ENCODE results near the gene FTCD.
"Not testable (repeated sequence)": the region's sequence is repeated elsewhere in the genome, so short reads cannot be mapped to it uniquely, and the experiment has no call there.

FTCD gene

DNA sequence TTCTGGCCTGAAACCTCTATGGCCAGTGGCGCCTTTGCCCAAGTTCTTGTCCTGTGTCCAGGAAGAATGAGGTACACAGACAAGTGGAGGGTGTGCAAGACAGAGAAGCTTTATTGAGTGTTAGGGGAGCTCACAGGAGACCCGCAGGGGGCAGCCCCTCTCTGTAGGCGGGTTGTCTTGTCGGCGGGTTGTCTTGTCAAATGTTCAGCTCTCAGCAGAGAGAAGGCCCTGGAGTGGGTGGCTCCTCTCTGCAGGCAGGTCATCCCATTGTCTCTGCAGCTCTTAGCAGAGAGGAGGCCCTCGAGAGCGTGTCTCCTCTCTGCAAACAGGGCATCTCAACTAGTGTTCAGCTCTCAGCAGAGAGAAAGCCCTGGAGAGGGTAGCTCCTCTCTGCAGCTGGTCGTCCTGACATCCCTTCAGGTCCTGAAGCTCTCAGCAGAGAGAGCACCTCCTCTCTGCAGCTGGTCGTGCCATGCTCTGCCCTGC, 46.5 kb downstream of the FTCD start:
- TF ChIP-seq POLR2A (IDR thresholded peaks at IDR 0.05; ENCODE audit: low read length) (no peak), GATA1 (IDR thresholded peaks at IDR 0.05; ENCODE audit: low read depth, low read length) (no peak)
- no peak for DNase-seq

DNA sequence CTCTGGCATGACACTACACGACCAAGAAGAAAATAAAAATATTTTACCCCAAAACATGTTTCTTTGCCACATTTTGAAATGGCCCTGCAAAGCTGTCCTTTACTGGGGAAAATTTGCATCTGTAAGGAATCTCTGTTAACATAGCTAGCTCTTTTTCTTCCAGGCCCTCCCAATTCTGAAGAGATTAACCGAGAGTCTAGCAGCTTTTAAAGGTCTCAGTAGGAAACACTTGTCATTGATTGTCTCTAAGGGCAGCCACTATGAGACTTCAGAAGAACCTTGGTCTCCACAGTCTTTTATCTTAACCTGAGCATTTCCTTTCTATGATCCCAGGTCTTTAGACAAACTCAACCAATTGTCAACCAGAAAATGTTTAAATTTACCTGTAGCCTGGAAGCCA, 48.0 kb downstream of the FTCD start:
- not testable (repeated sequence) for DNase-seq

GRCh38 chr21:46104104-46104503, 51.3 kb downstream of the FTCD start:
- no peak for DNase-seq
- TF ChIP-seq GATA1 (IDR thresholded peaks at IDR 0.05; ENCODE audit: low read depth, low read length): no peak
- no peak for TF ChIP-seq POLR2A (IDR thresholded peaks at IDR 0.05; ENCODE audit: low read length)

GRCh38 chr21:46100906-46101305, 54.5 kb downstream of the FTCD start:
- TF ChIP-seq GATA1 (IDR thresholded peaks at IDR 0.05; ENCODE audit: low read depth, low read length): no peak
- no peak for TF ChIP-seq POLR2A (IDR thresholded peaks at IDR 0.05; ENCODE audit: low read length)

DNA sequence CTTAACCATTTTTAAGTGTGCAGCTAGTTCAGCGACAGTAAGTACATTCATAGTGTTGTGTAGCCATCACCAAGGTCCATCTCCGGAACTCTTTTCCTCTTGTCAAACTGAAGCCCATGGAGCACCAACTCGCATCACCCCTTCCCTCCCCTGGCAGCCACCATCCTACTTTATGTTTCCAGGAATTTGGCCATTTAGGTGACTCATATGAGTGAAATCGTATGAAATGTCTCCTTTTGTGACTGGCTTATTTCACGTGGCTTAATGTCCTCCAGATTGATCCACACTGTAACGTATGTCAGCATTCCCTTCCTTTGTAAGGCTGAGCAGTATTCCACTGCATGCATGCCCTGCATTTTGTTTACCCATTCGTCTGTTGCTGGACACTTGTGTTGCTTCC, 55.0 kb downstream of the FTCD start:
- TF ChIP-seq POLR2A (IDR thresholded peaks at IDR 0.05; ENCODE audit: low read length) (no peak), GATA1 (IDR thresholded peaks at IDR 0.05; ENCODE audit: low read depth, low read length) (no peak)
- DNase-seq: no peak

More at GRCh38 chr21:46100906-46101305, 54.5 kb downstream of the FTCD start:
- no peak for DNase-seq

- DNase-seq: no peak
- no peak for TF ChIP-seq POLR2A (IDR thresholded peaks at IDR 0.05; ENCODE audit: low read length)
- no peak for TF ChIP-seq GATA1 (IDR thresholded peaks at IDR 0.05; ENCODE audit: low read depth, low read length)
Observed at GRCh38 chr21:46100020-46100419, 55.4 kb downstream of the FTCD start.

DNA sequence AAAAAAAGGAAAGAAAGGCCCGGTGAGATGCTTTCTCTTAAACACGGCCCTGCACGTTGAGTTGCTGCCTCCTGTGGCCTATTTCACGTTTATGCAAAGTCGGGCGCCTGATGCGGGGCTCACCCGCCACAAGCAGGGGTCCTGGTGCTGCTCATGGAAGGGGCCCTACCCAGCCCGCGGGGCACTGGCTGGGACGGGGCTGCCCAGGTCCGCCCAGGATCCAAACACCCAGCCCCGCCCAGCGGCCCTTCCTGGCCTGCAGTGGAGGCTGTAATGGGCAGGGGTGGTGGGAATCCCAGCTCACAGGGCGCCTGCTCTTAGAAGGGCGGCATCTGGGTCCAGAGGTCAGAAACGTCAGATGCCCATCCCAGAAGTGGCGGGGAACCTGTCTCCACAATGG, 55.9 kb downstream of the FTCD start:
- TF ChIP-seq POLR2A (IDR thresholded peaks at IDR 0.05; ENCODE audit: low read length): no peak
- no peak for TF ChIP-seq GATA1 (IDR thresholded peaks at IDR 0.05; ENCODE audit: low read depth, low read length)
- no peak for DNase-seq

- TF ChIP-seq GATA1 (IDR thresholded peaks at IDR 0.05; ENCODE audit: low read depth, low read length) (no peak), POLR2A (IDR thresholded peaks at IDR 0.05; ENCODE audit: low read length) (no peak)
- no peak for DNase-seq
Observed at GRCh38 chr21:46098303-46099141, 56.9 kb downstream of the FTCD start.

- DNase-seq: peak in 1 of 2 experiments; percentile 11
- TF ChIP-seq GATA1 (IDR thresholded peaks at IDR 0.05; ENCODE audit: low read depth, low read length): no peak
- TF ChIP-seq POLR2A (IDR thresholded peaks at IDR 0.05; ENCODE audit: low read length): no peak
Observed at GRCh38 chr21:46097336-46098293, 57.8 kb downstream of the FTCD start, which contains the start of gene COL6A2. TSS of gene COL6A2 (plus strand) at chr21:46098112.

DNA sequence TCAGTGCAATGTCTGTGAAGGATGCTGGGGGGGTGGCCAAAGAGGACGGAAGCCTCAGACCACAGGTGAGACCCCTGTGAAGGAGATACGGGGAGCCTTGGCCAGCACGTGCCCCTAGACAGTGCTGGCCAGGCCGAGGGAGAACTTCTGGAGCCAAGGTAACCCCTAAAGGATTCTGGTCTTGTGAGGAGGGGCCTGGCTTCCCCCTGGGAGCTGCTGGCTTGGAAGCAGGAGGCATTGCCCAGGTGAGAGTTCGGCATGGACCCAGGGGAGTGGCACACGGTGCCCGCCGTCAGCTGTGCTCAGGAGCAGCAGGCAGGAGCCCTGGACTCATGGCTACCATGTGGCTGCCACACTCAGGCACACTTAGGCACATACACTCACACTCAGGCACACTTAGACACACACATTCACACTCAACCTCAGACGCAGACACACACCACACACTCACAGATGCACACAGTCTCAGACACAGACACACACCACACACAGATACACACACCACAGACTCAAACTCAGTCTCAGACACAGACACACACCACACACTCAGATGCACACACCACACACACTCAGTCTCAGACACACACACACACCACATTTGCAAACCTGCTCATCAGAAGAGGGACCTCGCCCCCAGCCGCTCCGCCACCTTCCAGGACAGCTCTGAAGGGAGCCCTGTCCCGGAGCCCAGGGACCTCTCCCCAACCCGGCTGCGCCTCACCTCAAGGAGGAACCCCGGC, 58.6 kb downstream of the FTCD start:
- no peak for DNase-seq
- TF ChIP-seq POLR2A (IDR thresholded peaks at IDR 0.05; ENCODE audit: low read length) (no peak), GATA1 (IDR thresholded peaks at IDR 0.05; ENCODE audit: low read depth, low read length) (no peak)

DNA sequence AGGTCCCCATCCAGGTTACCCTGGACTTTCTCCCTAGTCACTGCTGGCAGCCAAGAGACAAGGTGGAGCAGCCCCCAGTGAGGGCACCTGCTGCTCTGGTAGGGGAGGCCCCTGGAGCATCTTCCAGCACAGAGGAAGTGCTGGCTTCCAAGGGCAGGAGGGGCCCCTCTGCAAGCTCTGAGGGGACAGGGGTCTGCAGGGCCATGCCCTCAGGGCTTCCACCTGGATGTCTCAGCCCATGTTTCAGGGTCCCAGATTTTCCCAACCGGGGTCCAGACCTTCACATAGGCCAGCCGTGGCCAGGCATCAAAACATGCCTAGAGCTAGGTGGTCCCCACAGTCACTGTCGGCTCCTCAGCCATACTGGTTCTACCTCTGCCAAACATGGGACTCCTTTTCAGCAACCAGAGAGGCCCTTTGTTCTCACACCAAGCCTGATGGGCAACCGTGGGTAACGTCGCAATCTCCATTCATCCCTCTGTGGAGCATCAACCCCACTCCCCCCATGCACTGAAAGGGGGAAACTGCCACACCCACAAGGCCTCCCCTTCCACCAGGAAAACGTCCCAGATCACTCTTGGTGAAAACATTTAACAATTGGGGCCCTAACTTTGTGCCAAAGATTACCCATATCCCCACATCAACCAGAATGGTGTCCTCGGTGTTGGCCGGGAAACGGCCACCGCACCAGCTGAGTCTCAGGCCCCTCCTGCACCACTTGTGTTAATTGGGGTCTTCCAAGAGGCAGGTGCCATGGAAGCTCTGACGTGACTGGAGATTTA, 59.4 kb downstream of the FTCD start:
- DNase-seq: no peak
- TF ChIP-seq POLR2A (IDR thresholded peaks at IDR 0.05; ENCODE audit: low read length) (no peak), GATA1 (IDR thresholded peaks at IDR 0.05; ENCODE audit: low read depth, low read length) (no peak)

GRCh38 chr21:46095083-46095719, 60.2 kb downstream of the FTCD start:
- TF ChIP-seq GATA1 (IDR thresholded peaks at IDR 0.05; ENCODE audit: low read depth, low read length) (no peak), POLR2A (IDR thresholded peaks at IDR 0.05; ENCODE audit: low read length) (no peak)

More at GRCh38 chr21:46095083-46095719, 60.2 kb downstream of the FTCD start:
- DNase-seq: no peak
